M059J (cell line): Measurements from ENCODE around the gene TSC22D1. TPM values are rescaled to one million over a fixed set of nuclear protein-coding genes. Genes with fewer than 3 reads are reported as not detected.
"Not testable (repeated sequence)": the region's sequence is repeated elsewhere in the genome, so short reads cannot be mapped to it uniquely, and the experiment has no call there.

ENCODE experiments used
- DNase-seq: peaks from one replicate; pipeline ENCODE4 v3.0.0-alpha.2; 2012; ENCODE audit warnings: low read depth
- total RNA-seq: library from RNA; depleted of rRNA; stranded (reverse); fragments of >200 nt; shearing (Covaris generic); gene quantifications from 2 replicates; pipeline ENCODE4 v1.2.3, GENCODE V29; 2014; rRNA removed

Gene TSC22D1
- total RNA-seq = 48.3 and 52.4 TPM in 2 replicates

DNA sequence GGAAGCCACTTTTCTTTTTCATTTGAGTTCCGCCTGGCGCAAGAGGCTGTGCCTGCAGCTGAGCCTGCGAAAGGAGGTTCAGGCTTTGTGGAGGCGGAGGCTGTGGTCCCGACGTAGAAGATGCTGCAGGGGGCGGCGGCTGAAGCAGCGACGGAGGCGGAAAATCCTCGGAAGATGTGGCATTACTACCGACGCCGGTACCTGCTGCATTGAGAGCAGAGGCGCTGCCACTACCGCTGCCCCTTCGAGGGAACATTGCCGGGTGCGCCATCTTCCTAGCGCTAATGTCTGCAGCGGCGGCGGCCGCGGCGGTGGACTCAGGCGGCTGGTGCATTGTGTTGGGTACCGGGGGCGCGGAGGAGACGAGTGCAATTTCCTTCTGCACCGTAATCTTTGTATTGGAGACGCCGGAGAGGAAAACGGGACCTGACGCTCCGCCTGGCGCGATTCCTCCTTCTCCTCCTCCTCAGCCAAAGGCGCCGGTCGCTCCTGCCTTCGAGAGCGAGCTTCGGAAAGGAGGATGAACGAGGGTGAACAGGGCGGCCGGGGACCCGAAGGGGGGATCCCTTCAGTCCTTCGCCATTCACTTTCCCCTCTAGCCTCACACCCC is at the start of gene TSC22D1:
TSS of gene TSC22D1 (minus strand) at position 590 of the 610 bp plus-strand sequence. CDS start at position 334, 256 bp downstream.
- peak; percentile 47 for DNase-seq

DNA sequence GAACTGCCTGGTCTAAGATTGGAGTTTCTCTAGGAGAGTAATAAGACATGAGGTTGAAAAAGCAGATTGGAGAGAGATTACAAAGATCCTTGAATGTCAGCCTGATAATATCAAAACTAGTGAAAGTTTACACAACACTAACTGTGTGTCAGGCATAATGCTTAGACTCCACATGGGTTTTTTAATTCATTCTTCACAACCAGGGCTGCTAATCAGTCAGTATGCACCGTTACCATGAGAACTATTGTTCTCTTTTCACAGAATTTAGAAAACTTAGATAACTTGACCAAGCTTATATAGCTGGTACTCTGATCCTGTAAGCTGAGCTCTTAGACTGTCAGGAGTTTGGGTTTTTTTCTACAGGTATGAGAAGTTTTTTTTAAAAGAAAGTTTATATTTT is 46.6 kb upstream of the TSC22D1 start:
- DNase-seq = no peak

DNA sequence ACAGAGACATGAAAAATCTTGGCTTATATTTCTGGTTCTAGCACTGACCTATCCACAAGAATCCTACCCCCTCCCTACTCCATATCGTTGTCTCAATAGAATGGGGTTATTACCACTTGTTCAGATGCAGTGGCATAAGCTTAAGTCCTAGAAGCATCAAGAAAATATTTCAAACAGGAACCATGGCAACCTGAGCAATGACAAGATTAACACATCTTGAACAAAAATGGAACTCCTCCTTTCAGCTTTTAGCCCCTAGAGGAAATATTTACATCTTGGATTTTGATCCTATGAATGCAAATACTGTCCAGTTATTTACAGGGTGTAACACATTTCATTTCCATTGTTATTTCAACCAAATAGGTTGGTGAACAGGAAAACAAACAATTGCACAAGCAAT is 46.1 kb upstream of the TSC22D1 start:
- peak; percentile 23 for DNase-seq

DNA sequence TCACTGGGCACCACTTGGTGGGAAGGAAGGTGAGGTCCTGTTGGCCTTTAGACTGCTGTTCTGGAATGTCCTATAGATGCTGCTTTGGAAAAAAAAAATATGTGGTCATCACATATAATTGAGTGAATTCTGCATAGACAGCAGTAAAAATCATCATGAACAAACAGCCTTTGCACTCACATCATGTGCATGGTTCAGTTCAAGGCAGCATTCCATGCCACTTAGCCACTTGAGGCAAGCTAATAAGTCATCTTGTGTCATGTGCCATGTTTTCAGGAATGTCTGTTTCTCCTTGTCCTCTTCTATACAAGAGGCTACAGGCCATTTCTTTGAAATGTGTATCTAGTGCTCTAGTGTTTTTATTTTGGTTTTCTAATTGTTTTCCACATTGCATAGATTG is 43.9 kb upstream of the TSC22D1 start:
- peak; percentile 72 for DNase-seq

DNA sequence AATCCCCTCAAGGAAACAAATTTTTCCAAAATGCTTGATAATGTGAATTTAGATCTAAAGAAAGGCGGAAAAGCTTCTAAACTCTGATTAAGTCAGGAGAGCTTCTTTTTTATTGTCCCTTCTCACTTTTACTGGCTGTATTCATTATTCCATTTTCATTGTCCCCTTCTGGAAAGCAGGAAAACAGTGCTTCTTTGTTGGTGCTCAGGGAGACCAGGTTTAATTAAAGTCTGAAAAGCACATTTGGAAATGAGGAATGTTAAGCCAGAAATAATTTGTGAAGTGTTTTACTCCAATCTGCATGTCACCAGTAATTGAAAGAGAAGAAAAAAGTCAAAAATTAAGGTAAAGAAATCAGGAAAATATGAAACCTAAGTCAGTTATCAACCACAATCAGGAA is 43.5 kb upstream of the TSC22D1 start:
- DNase-seq = no peak

DNA sequence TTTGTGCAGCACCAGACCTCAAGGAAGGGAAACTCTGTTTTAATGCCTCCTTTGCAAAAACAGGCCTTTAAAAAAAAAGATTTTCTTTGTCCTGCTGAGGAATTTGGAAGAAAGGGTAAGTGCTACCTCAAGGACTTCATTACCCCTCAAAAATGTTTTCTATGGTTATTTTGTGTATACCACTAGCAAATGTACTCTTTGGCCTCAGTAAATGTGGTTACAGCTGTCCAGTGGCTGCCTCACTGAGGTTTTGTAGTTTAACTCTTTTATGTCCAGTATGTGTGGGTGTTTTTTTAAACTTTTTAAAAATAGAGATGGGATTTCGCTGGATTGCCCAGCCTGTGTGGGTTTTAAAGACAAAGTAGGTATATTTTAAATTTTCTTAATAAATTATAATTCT is 42.2 kb upstream of the TSC22D1 start:
- no peak for DNase-seq

DNA sequence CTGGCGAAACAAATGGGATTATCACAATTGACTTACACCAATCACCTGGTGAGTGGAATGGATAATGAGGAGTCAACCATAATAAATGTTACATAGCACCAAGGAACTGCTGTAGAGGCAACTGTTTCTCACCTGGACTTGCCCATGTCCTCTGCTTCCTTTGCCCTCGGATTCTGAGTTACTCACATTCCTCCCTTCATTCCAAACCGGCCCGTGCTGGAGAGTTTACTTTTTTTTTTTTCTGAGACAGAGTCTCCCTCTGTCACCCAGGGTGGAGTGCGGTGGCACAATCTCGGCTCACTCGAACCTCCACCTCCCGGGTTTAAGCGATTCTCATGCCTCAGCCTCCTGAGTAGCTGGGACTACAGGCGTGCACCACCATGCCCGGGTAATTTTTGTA is 41.5 kb upstream of the TSC22D1 start:
- DNase-seq = no peak

DNA sequence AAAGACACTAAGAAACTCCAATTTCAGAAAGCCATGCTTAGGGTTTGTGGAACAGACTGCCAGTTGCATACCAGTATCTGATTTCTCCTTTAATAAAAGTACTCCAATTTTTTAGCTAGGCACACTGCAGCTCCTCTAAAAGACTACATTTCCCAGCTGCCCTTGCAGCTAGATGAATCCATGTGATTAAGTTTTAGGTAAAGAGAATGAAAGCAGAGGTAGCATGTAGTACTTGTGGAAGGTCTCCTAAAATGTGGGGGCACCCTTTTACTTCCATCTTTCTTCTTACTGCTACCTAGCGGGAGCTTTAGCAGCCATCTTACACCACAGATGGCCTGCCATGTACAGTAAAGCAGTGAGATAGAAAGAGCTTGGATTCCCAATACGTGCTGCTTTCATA is 33.0 kb upstream of the TSC22D1 start:
- DNase-seq = no peak

DNA sequence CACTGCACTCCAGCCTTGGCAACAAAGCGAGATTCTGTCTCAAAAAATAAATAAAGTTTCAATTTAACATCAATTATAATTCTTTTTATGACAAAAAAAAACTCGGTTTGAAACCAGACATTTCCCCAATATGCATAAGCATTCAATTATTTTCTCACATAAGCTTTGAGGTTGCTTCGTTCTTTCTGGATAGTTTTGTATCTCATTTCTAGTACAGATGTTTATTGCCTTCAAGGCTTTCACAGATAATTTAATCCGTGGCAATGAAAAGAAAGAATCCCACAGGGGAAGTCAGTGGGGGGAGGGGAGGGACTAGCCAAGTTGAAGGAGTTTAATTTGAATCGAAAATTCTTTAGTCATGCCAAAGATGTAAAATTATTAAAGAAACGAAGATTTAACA is 29.6 kb upstream of the TSC22D1 start:
- DNase-seq = no peak

DNA sequence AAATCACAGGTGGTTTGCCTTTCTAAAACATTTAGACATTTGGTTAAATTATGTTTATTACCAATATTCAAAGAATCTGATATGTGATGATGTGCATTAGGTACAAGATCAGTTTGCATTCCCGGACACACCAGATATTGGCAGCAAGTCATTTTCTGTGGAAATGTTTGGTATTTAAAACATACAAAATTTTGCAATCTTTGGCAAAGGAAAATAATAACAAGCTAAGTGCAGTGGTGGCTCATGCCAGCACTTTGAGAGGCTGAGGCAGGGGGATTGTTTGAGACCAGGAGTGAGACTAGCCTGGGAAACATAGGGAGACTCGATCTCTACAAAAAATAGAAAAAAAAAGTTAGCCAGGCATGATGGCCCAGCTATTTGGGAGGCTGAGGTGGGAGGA is 29.1 kb upstream of the TSC22D1 start:
- DNase-seq = no peak

DNA sequence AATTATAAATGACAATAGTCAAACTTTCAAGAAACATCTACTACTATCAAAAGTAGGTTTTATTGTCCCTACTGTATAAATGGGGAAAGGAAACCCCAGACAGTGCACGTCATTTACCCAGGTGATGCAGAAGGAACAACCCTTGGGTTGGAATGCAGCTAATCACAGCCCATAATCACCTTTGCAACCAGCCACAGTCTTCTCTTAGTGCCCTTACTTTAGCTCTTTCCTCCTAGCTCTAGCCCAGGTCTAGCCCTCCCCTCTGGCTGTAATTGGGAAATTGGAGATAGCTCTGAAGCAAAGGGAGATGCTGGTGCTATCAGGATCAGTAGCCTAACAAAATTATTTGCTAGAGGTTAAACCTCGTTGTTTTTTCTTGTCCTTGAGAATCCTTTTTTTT is 25.5 kb upstream of the TSC22D1 start:
- no peak for DNase-seq

DNA sequence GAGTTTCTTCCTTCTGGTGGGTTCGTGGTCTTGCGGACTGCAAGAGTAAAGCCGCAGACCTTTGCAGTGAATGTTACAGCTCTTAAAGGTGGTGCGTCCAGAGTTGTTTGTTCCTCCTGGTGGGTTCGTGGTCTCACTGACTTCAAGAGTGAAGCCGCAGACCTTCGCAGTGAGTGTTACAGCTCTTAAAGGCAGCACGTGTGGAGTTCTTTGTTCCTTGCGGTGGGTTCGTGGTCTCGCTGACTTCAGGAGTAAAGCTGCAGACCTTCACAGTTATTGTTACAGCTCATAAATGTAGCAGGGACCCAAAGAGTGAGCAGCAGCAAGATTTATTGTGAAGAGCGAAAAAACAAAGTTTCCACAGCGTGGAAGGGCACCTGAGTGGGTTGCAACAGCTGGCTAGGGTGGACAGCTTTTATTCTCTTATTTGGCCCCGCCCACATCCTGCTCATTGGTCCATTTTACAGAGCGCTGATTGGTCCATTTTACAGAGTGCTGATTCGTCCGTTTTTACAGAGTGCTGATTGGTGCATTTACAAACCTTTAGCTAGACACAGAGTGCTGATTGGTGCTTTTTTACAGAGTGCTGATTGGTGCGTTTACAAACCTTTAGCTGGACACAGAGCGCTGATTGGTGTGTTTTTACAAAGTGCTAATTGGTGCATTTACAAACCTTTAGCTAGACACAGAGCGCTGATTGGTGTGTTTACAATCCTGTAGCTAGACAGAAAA is 17.9 kb upstream of the TSC22D1 start:
- DNase-seq = not testable (repeated sequence)

DNA sequence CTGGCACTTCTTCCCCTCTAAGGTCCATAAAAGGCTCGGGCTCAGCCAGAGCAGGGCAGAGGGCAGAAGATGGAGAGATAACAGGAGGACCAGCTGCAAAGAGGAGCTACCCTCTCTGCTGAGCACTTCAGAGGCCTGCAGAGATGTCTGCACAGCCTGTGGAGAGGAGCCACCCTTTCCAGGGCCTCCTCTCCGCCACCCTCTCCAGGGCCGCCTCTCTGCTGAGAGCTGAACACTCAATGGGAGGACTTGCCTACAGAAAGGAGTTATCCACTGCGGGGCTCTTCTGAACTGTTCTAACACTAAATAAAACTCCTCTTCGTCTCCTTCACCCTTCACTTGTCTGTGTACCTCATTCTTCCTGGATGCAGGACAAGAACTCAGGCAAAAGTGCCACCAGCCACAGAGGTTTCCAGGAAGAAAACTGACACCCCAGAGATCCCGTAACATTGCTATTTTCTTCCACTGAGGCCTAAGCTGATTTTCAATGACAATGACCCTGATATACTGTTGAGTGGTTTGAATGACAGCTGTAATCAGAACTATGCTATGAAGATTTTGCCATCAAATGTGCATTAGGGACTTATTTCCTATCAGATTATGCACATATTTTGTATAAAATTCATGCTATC is 16.2 kb upstream of the TSC22D1 start:
- DNase-seq = no peak

DNA sequence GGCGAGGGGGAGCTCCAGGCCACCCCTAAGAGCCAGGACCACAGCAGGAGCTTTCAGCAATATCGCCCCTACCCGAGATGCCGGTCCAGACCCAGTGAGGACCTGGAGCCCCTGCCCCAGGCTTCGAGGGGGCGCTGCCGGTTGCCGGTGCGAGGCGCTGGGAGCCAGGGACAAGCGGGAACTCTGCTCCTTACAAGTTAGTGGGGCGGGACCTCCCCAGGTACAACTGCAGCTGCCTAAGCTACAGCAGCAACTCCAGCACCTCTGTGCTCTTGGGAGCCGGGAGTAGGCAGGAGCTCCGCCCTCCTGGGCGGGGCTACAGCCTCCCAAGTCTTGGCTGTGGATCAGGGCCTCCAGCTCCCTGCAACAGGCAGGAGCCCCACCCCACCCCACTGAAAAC is 15.2 kb upstream of the TSC22D1 start:
- DNase-seq = no peak

DNA sequence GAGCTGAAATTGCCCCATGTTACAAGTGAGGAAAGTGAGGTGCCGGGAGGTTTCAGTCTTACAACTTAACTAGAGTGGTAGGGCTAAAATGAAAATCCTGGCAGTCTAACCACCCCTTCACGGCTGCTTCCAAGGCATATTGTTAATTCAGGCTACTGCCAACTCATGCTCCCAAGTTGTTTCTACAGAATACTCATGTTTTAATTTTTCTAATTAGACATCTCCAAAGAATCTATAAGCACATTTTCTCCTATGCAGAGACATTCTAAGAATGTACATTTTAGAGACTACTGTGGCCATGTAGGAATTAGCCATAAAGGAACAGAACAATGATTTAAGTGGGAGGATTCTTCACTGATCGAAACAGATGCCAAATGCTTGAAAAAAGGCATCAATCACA is 7.0 kb upstream of the TSC22D1 start:
- no peak for DNase-seq

DNA sequence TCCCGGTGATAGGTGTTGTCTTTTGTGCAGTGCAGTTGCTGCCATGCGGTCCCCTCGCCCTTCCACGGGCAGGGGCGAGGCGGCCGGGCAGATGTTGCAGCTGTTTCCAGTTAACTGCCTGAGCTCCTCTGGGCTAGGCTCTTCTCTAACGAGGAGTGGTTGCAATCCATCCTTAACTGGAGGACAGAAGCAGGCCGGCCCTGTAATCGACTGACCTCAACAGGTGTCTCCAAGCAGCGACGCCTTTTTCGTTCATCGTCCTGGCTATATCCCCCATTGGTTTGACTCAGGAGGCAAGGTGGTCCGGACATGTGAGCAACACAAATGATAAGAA is 1.9 kb upstream of the TSC22D1 start:
- no peak for DNase-seq

DNA sequence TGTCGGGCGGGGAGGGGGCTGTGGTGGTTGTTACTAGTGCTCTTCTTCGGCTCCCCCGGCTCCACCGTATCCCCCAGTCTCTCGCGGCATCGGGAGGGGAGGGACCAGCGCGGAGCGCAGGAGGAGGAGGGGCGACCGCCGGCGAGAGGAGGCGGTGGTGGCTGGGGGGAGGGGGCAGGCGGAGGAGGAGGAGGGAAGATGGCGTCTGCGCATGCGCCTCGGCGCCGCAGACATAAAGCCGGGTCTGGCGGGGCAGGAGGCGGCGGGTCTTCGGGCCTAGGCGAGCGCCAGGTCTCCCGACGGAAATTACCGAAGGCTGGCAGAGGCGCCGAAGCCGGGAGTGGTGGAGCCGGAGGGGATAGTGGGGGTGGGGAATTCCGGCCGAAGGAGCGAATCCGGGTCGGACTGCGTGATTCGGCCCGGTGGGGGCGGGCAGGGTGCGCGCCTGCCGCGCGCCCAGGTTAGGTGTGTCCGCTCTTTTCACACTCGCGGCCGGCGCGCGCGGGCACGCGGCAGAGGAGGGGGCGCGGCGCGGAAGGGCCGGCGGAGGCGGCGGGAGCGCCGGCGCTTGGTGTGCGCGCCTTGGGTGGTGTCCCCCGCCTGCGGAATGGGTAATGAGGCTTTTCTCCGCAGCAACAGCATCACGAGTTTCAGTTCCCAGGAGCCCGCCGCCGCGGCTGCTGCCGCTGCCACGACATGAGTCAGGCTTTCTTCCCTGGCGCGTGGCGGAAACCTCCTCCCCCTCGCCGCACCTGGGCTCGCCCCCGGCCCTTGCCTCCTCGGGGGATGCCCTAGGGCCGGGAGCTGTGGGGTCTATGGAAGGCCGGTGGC is 1.3 kb upstream of the TSC22D1 start:
- peak; percentile 91 for DNase-seq

DNA sequence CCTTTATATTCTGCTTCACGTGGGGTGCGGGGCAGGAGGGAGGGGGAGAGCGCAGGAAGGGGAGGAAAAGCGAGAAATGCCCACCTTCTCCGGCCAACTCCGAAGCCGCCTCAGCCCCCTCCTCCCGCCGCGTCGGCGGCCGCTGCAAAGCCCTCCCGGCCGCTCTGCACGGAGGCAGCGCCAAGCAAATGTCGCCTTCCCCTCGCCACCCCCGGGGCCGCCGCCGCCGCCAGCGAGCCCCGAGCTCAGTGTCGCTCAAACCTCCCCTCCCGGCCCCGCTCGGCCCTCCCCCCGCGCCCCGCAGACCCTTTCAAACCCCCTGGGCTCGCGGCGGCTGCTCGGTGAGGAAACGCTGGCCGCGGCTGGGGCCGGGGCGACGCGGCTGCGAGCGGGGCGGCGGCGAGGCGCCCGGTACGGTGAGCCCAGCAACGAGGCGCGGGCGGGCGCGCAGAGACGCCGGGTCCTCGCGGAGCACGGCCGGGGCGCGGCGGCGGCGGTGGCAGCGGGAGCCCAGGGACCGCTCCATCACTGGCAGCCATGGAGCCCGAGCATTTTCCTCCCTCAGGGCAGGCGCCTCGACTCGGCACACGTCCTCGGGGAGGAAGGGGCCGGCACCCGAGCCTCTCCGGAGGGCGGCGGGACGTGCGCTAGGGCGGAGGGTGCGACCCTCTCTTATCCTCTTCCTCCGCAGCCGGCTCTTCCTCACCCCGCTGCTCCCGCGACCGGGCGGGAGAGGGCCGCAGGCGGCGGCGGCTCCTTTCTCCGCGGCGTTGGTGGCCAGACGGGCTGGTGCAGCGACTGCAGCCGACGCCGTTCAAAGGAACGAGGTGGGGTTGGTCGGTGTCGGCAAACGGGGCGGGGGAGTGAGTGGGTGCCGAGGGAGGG is 463 bp upstream of the TSC22D1 start:
- DNase-seq = no peak

DNA sequence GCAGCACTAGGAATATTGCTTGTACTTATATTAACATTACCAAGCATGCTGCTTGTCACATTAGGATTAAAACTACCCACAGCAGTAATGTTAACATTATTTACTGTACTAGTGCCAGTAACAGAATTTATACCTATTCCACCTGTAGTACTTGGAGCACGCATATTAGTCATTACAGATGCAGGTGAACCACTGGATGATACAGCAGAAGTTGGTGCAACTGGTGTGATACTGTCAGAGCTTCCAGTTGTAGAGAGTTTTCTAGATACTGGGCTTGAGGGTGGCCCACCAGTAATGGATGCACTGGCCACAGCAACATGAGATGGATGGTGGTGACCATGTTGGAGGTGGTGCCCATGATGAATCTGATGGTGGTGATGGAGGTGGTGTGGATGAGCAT is 1.1 kb downstream of the TSC22D1 start:
- no peak for DNase-seq

DNA sequence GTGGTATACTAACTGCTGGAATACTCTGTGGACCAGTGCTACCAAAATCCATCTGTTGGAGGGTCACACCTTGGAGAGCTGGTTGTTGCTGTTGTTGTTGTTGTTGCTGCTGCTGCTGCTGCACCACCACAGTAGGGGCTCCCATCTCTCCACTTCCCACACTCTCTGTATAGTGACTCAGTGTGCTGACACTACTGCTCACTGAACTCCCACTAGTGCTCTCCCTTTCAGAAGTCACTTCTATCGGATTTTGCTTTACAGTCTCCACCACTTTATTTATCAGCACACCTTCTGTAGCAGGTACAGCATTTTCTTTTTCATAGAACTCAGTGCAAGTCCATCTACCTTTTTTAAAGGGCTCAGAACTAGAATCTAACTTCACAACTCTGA is 1.7 kb downstream of the TSC22D1 start:
- no peak for DNase-seq

DNA sequence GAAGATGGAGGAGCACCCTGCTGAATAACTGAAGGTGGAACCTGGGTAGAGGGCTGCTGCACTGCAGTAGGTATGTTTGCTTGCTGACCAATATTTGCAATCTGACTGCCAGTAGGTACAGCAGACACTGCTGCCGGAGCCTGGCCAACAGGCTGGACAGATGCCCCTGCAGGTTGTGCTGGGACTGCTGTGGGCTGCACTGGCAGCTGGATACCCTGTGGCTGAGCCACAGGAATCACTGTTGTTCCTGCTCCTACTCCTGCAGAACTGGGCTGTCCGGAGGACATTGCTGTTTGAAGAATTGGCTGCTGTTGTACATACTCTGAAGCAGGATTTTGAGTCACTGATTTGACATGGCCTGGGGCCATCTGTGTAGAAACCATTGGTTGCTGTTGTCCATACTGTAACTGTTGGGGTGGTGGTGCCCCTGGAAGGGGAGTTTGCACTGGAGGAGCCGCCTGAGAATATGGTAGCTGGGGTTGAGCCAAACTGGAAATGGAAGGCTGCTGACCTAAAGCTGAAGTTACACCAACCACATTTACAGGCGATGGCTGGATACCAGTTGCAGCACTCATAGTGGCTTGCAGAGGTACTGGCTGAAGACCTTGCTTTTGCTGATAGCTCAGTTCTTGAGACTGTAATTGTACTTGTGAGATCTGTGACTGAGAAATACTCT is 2.2 kb downstream of the TSC22D1 start:
- DNase-seq = peak; percentile 81
